GM12878 (cell line): Measurements from ENCODE around the gene OSBPL2. TPM values are rescaled to one million over a fixed set of nuclear protein-coding genes. Genes with fewer than 3 reads are reported as not detected.

Experiments
- ATAC-seq: fragments of 200-7000 bp; cut with Tn5 transposase; 3 replicates; pipeline ENCODE4 v1.9.1; 2020; ENCODE audit warnings: mild to moderate bottlenecking, moderate library complexity
- BruUV-seq: library from RNA; stranded (reverse); fragments of 400-500 nt; replicated peaks from 2 replicates; lab custom pipeline; 2021; lab: Mats Ljungman, UMichigan
- CTCF ChIA-PET: fragments of 300-600 bp; sonication (Branson Sonifier 250); formaldehyde crosslinking; extraction: SDS; loops from one replicate; lab custom pipeline; 2021; ENCODE audit warnings: inconsistent platforms; lab: Yijun Ruan, JAX
- POLR2A ChIA-PET: fragments of 350-600 bp; formaldehyde crosslinking; extraction: SDS; loops from one replicate; lab custom pipeline; 2021; ENCODE audit warnings: inconsistent platforms; lab: Charles Lee
- RAD21 ChIA-PET: fragments of 300-600 bp; sonication (Branson Sonifier 250); formaldehyde crosslinking; loops from one replicate; lab custom pipeline; 2023; ENCODE audit warnings: antibody characterized with exemption; ENCODE audit not compliant: unreplicated experiment; lab: Charles Lee
- SMC1A ChIA-PET: fragments of 300-600 bp; sonication (Branson Sonifier 250); formaldehyde crosslinking; loops from one replicate; lab custom pipeline; 2023; ENCODE audit not compliant: unreplicated experiment, uncharacterized antibody; lab: Charles Lee
- DNase-seq: peaks from one replicate; pipeline ENCODE4 v3.0.0-alpha.2; 2011; ENCODE audit warnings: low read depth, low spot score
- FAIRE-seq: peaks from 3 replicates; lab custom pipeline; 2011; peaks lifted over from hg19 to GRCh38; lab: Jason Lieb, UNC
- H2AFZ ChIP-seq: 2 replicates; pipeline ENCODE4 v1.6.0; 2011; ENCODE audit warnings: low read depth, low read length, control low read depth; ENCODE audit not compliant: control insufficient read depth
- H3K27ac ChIP-seq: 2 replicates; pipeline ENCODE4 v1.5.1; 2011; ENCODE audit warnings: control low read depth; ENCODE audit not compliant: control insufficient read depth, insufficient read depth
- H3K27me3 ChIP-seq, 2 experiments: replicated peaks in 1 of 2; 2 replicates each; pipeline versions ENCODE4 v1.6.0 to v1.6.1; 2011; ENCODE audit warnings: low read length in 1 of 2; ENCODE audit not compliant: control insufficient read depth in 2 of 2, insufficient read depth in 2 of 2
- H3K36me3 ChIP-seq, 2 experiments: 2 replicates each; pipeline ENCODE4 v1.5.1; 2011; ENCODE audit warnings: low read length in 1 of 2; ENCODE audit not compliant: control insufficient read depth in 2 of 2, insufficient read depth in 2 of 2
- H3K4me1 ChIP-seq: 2 replicates; pipeline ENCODE4 v1.6.1; 2011; ENCODE audit warnings: mild to moderate bottlenecking, low read length, moderate library complexity, mixed read lengths; ENCODE audit not compliant: control insufficient read depth, insufficient read depth
- H3K4me2 ChIP-seq: 2 replicates; pipeline ENCODE4 v1.6.0; 2011; ENCODE audit warnings: control low read depth; ENCODE audit not compliant: control insufficient read depth, insufficient read depth
- H3K4me3 ChIP-seq: fragments of 200-600 bp; sonication (generic); 2 replicates; pipeline ENCODE4 v1.5.1; 2016
- H3K79me2 ChIP-seq: 2 replicates; pipeline ENCODE4 v1.6.0; 2011; ENCODE audit warnings: low read length; ENCODE audit not compliant: control insufficient read depth, insufficient read depth
- H3K9ac ChIP-seq: 2 replicates; pipeline ENCODE4 v1.8.0; 2011; ENCODE audit warnings: low read length, control low read depth, mixed read lengths; ENCODE audit not compliant: control insufficient read depth, insufficient read depth
- H3K9me3 ChIP-seq: replicated peaks from 3 replicates; pipeline ENCODE4 v1.5.1; 2011; ENCODE audit warnings: mild to moderate bottlenecking, low read length; ENCODE audit not compliant: control insufficient read depth, insufficient read depth
- H4K20me1 ChIP-seq: 2 replicates; pipeline ENCODE4 v1.6.0; 2011; ENCODE audit not compliant: control insufficient read depth, insufficient read depth
- BCL11A ChIP-seq: IDR thresholded peaks from 2 replicates; pipeline ENCODE4 v1.6.1; 2011; ENCODE audit warnings: low read depth, low read length
- CHD1 ChIP-seq: IDR thresholded peaks from 2 replicates; pipeline ENCODE4 v1.6.1; 2012; ENCODE audit warnings: low read depth, low read length, improper control_type of control experiment
- CREB1 ChIP-seq: IDR thresholded peaks from 2 replicates; pipeline ENCODE4 v1.6.1; 2012; ENCODE audit warnings: low read depth, mild to moderate bottlenecking, inconsistent platforms
- ETV6 ChIP-seq, 2 experiments: fragments of 450-650 bp in 1 of 2; IDR thresholded peaks in 1 of 2; conservative IDR thresholded peaks in 1 of 2; 2 replicates each; pipeline ENCODE4 v1.6.1; 2014; ENCODE audit warnings: antibody characterized with exemption in 1 of 2, borderline replicate concordance in 1 of 2, low read depth in 1 of 2, mild to moderate bottlenecking in 1 of 2, moderate library complexity in 1 of 2
- GATAD2B ChIP-seq: fragments of 450-650 bp; conservative IDR thresholded peaks from 2 replicates; pipeline ENCODE4 v1.6.1; 2017; ENCODE audit warnings: low read depth, mild to moderate bottlenecking, moderate library complexity
- HDAC2 ChIP-seq: fragments of 200-600 bp; sonication (generic); IDR thresholded peaks from 2 replicates; pipeline ENCODE4 v1.6.1; 2017
- LARP7 ChIP-seq: fragments of 450-650 bp; IDR thresholded peaks from 2 replicates; pipeline ENCODE4 v1.6.1; 2017; ENCODE audit warnings: mild to moderate bottlenecking
- POLR2A ChIP-seq: IDR thresholded peaks from 2 replicates; pipeline ENCODE4 v1.6.1; 2011; ENCODE audit warnings: low read depth, mild to moderate bottlenecking, low read length
- RBBP5 ChIP-seq: fragments of 200-600 bp; sonication (generic); conservative IDR thresholded peaks from 2 replicates; pipeline ENCODE4 v1.6.1; 2016
- RUNX3 ChIP-seq: IDR thresholded peaks from 2 replicates; pipeline ENCODE4 v1.6.1; 2012; ENCODE audit warnings: low read length, inconsistent platforms
- SMAD5 ChIP-seq: IDR thresholded peaks from 2 replicates; pipeline ENCODE4 v1.6.1; 2016; ENCODE audit warnings: antibody characterized with exemption, low read depth
- SREBF1 ChIP-seq: IDR thresholded peaks from 2 replicates; pipeline ENCODE4 v1.6.1; 2012; ENCODE audit warnings: mild to moderate bottlenecking, low read length
- ZBED1 ChIP-seq: IDR thresholded peaks from 2 replicates; pipeline ENCODE4 v1.6.1; 2016; ENCODE audit warnings: borderline replicate concordance
- ZBTB40 ChIP-seq: fragments of 450-650 bp; IDR thresholded peaks from 2 replicates; pipeline ENCODE4 v1.6.1; 2016; ENCODE audit warnings: mild to moderate bottlenecking, moderate library complexity, borderline replicate concordance
- ZNF217 ChIP-seq: fragments of 450-650 bp; IDR thresholded peaks from 2 replicates; pipeline ENCODE4 v1.6.1; 2017; ENCODE audit warnings: antibody characterized with exemption, mild to moderate bottlenecking
- WGBS: methylation state at CpG from one replicate; pipeline ENCODE4 v1.1.6; 2016; ENCODE audit warnings: low lambda C conversion rate; ENCODE audit not compliant: insufficient replicate concordance, insufficient coverage; ENCODE audit errors: missing lambda C conversion rate; 5-methylcytosine and 5-hydroxymethylcytosine counted together
- in situ Hi-C: fragments of 300-500 bp; cut with MboI; formaldehyde crosslinking; loops from 9 replicates; pipeline ENCODE4 v1.14.3; 2018; ENCODE audit warnings: mixed read lengths
- intact Hi-C: fragments of 100-400 bp; cut with micrococcal nuclease; formaldehyde crosslinking; loops from one replicate; pipeline ENCODE4 v1.14.2; 2022; ENCODE audit not compliant: unreplicated experiment
- polyA plus RNA-seq, 11 experiments: library from polyadenylated mRNA; depleted of rRNA in 4 of 11; unstranded in 6 of 11; stranded (reverse) in 5 of 11; fragments of >200 nt; fragmentation: Nextera tagmentation in 4 of 11; fragmentation: Illumina TruSeq in 1 of 11; extraction: Ambion mirVana in 4 of 11; extraction: Trizol in 1 of 11; gene quantifications; 1 replicate in 1 of 11; 2 replicates in 10 of 11; pipeline versions ENCODE4 v1.2.1 to v1.2.3, GENCODE V29; 2011 to 2016; ENCODE audit warnings: inconsistent platforms in 2 of 11, missing spikeins in 2 of 11, low read depth in 1 of 11
- total RNA-seq, 4 experiments: library from RNA; depleted of rRNA in 3 of 4; stranded (reverse); fragments of >200 nt in 3 of 4; fragmentation: Illumina TruSeq in 1 of 4; extraction: Trizol in 1 of 4; gene quantifications; 2 replicates each; pipeline versions ENCODE4 v1.2.1 to v1.2.3, GENCODE V29; 2013 to 2021
- TF ChIP-seq, protein P1 (sequence below): fragments of 450-650 bp; IDR thresholded peaks from 2 replicates; pipeline ENCODE4 v1.6.1; 2017; ENCODE audit warnings: mild to moderate bottlenecking
- TF ChIP-seq, protein P2 (sequence below): fragments of 150-350 bp; IDR thresholded peaks from 2 replicates; pipeline ENCODE4 v1.6.1; 2016; ENCODE audit warnings: low read depth, low read length

The OSBPL2 gene
- total and polyA plus RNA-seq, 10 of the 15 experiments (the other 5 are each of a cell fraction or from before 2014, with no cell fraction given) = 2.8 to 22.3 (median 14.7) TPM

DNA sequence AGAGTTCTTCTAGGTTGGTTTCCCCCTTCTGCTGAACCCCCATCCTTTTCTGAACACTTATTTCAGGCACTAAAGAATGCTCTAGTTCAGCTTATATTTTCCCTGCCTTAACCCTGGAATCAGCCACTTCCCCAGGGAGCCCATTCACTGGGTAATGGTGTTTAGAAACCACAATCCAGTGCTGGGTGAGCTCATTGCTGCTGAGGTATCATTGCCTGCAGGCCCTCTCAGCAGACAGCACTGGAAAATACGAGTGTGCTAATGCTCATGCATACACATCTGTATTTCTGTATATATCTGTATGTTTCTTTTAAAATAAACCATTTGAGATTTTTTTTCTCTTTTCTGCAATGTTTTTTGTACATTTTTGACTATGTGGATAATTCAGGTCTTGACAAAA lies 27.0 kb downstream of the OSBPL2 start:
- 96% methylated on average over 1 of the region's 1 CpG for WGBS
- no peak overlapping the region for H3K27ac ChIP-seq
- CTCF ChIA-PET = no interaction called here
- in situ Hi-C loops = no loop called here
- SMC1A ChIA-PET = no interaction called here
- FAIRE-seq (no peak), ATAC-seq (no peak), DNase-seq (no peak)
- BruUV-seq = no TSS peak
- no peaks in the 10 kb centered on the region for H3K4me1 ChIP-seq
- H3K79me2 ChIP-seq = no peaks in the 10 kb centered on the region
- no peak overlapping the region for H2AFZ ChIP-seq
- H3K4me3 ChIP-seq = no peak overlapping the region
- H3K27me3 ChIP-seq = no peaks in the 10 kb centered on the region
- no peaks in the 10 kb centered on the region for H4K20me1 ChIP-seq
- H3K36me3 ChIP-seq = peaks cover 12 to 14% of the 10 kb centered on the region in 2 experiments; a peak in 3 of 4 replicates
- intact Hi-C loops = no loop called here
- no peak overlapping the region for H3K4me2 ChIP-seq
- H3K9me3 ChIP-seq = no peaks in the 10 kb centered on the region; the same call in 2 of the 3 replicates
- TF ChIP-seq ZBTB40 = no peak
- no peak for TF ChIP-seq RUNX3
- no peak for TF ChIP-seq SREBF1
- TF ChIP-seq ZBED1 = no peak
- no peak for TF ChIP-seq HDAC2
- TF ChIP-seq, protein P1, sequence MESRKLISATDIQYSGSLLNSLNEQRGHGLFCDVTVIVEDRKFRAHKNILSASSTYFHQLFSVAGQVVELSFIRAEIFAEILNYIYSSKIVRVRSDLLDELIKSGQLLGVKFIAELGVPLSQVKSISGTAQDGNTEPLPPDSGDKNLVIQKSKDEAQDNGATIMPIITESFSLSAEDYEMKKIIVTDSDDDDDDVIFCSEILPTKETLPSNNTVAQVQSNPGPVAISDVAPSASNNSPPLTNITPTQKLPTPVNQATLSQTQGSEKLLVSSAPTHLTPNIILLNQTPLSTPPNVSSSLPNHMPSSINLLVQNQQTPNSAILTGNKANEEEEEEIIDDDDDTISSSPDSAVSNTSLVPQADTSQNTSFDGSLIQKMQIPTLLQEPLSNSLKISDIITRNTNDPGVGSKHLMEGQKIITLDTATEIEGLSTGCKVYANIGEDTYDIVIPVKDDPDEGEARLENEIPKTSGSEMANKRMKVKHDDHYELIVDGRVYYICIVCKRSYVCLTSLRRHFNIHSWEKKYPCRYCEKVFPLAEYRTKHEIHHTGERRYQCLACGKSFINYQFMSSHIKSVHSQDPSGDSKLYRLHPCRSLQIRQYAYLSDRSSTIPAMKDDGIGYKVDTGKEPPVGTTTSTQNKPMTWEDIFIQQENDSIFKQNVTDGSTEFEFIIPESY = no peak
- no peak for TF ChIP-seq POLR2A
- no peak for TF ChIP-seq ETV6 (conservative IDR thresholded peaks at IDR 0.05 in 1 of 2, IDR thresholded peaks at IDR 0.05 in 1 of 2; ENCODE audit: borderline replicate concordance in 1 of 2, low read depth in 1 of 2)
- TF ChIP-seq RBBP5 = no peak
- no peak for TF ChIP-seq GATAD2B
- no peak for TF ChIP-seq SMAD5
- TF ChIP-seq, protein P2, sequence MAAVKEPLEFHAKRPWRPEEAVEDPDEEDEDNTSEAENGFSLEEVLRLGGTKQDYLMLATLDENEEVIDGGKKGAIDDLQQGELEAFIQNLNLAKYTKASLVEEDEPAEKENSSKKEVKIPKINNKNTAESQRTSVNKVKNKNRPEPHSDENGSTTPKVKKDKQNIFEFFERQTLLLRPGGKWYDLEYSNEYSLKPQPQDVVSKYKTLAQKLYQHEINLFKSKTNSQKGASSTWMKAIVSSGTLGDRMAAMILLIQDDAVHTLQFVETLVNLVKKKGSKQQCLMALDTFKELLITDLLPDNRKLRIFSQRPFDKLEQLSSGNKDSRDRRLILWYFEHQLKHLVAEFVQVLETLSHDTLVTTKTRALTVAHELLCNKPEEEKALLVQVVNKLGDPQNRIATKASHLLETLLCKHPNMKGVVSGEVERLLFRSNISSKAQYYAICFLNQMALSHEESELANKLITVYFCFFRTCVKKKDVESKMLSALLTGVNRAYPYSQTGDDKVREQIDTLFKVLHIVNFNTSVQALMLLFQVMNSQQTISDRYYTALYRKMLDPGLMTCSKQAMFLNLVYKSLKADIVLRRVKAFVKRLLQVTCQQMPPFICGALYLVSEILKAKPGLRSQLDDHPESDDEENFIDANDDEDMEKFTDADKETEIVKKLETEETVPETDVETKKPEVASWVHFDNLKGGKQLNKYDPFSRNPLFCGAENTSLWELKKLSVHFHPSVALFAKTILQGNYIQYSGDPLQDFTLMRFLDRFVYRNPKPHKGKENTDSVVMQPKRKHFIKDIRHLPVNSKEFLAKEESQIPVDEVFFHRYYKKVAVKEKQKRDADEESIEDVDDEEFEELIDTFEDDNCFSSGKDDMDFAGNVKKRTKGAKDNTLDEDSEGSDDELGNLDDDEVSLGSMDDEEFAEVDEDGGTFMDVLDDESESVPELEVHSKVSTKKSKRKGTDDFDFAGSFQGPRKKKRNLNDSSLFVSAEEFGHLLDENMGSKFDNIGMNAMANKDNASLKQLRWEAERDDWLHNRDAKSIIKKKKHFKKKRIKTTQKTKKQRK = no peak
- no peak for TF ChIP-seq ZNF217
- TF ChIP-seq LARP7 = no peak
- no peak for TF ChIP-seq CHD1
- TF ChIP-seq CREB1 = no peak
- TF ChIP-seq BCL11A = no peak
- H3K9ac ChIP-seq = no peak overlapping the region
- POLR2A ChIA-PET = interaction anchor here (0.5 kb wide), 1 partner anchor 77 kb away, joined by 4 read pairs; no protein-coding TSS in a partner anchor
- RAD21 ChIA-PET = no interaction called here
